ENCODE results near the gene CSRP2. TPM values are rescaled to one million over a fixed set of nuclear protein-coding genes. Genes with fewer than 3 reads are reported as not detected.

Gene CSRP2
- total RNA-seq, 1 donor = 64.3 TPM

DNA sequence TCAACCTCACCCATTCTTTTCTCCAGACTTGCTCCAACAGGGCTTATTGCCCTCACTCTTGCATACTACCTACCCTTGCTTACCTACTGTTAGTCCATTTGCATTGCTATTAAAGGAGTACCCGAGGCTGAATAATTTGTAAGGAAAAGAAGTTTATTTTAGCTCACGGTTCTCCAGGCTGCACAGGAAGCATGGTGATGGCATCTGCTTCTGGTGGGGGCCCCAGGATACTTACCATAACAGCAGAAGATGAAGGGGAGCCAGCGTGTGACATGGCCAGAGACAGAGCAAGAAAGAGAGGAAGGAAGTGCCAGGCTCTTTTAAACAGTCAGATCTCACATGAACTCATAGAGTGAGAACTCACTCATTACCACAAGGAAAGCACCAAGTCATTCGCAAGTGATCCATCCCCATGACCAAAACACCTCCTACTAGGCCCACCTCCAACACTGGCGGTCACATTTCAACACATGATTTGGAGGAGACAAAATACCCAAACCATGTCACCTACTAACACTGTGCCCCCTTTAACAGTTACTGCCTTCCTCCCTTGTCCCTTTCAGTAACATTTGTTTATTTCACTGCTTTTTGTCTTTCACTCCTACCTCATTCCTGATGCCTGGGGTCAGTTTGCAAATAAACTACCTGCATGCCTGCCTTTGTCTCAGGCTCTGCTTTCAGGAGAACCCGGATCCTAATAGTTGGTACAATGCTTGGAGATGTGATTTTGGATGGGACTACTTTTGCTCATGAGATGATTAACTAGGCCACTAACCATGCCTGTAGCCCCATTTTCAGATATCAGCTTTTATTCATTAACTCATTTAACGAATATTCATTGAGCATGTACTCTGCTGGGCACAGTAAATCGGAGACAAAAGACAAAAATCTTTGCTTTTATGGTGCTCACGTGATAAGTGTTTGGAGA is 41.6 kb upstream of the CSRP2 start:
- no peak overlapping the region for H3K4me3 ChIP-seq (ENCODE audit: low read depth, low read length)
- DNase-seq (ENCODE audit: low read depth) = no peak
- no peak for TF ChIP-seq CTCF (IDR thresholded peaks at IDR 0.05; ENCODE audit: insufficient read depth, low read depth, low read length)

DNA sequence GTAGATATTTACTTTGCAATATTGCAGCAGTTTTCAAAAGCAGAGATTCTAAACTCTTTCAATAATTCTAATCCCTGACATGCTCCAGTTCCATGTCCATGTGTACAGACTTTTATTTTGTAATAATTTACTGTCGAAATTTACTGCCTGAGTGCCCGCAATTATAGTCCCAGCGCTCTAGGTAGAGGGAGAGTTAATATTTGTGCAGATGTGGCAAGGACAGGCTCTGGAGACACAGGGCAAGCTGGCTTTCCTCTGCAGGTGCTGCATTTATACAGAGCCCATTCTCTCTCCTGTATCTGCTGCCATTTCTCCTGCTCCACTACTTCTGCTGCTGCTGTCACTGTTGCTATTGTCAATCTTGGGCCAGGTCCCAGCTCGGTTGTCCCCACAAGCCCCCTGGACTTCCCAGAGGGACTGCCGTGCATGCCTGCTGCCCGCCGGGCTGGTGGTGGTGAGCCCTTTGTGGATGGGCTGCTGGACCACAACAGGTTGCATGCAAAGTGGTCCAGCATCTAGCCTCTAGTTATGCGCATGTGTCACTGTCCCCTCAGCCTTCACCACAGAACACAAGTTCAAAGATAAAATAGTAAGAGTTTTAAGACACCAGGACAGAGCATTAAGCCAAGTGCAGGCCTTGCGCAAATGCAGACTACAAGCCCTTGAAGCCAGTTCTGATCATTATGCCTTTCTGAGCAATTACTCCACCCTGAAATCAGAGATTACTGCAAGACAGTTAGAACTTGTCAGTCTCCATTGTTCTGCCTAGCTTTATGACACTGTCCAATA is 40.8 kb upstream of the CSRP2 start:
- no peak overlapping the region for H3K4me3 ChIP-seq (ENCODE audit: low read depth, low read length)
- DNase-seq (ENCODE audit: low read depth) = no peak
- no peak for TF ChIP-seq CTCF (IDR thresholded peaks at IDR 0.05; ENCODE audit: insufficient read depth, low read depth, low read length)

DNA sequence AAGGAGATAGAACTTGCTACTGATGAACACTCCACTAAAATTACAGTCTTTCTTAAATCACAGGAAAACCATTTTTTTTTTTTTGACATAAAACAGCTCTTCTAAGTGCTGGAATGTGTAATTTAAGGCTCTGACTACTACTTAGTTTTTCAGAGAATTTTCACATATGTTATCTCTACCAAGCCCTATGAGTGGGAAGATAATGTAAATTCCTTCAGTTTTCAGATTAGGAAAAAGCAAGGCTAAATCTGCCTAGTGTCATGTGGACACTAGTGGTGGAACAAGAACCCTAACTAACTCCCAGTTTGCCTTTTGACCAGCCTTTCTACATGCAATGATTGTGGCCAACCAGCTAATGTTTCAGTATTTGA is 37.3 kb upstream of the CSRP2 start:
- no peak for TF ChIP-seq CTCF (IDR thresholded peaks at IDR 0.05; ENCODE audit: insufficient read depth, low read depth, low read length)
- no peak overlapping the region for H3K4me3 ChIP-seq (ENCODE audit: low read depth, low read length)
- DNase-seq (ENCODE audit: low read depth) = peak; percentile 28

DNA sequence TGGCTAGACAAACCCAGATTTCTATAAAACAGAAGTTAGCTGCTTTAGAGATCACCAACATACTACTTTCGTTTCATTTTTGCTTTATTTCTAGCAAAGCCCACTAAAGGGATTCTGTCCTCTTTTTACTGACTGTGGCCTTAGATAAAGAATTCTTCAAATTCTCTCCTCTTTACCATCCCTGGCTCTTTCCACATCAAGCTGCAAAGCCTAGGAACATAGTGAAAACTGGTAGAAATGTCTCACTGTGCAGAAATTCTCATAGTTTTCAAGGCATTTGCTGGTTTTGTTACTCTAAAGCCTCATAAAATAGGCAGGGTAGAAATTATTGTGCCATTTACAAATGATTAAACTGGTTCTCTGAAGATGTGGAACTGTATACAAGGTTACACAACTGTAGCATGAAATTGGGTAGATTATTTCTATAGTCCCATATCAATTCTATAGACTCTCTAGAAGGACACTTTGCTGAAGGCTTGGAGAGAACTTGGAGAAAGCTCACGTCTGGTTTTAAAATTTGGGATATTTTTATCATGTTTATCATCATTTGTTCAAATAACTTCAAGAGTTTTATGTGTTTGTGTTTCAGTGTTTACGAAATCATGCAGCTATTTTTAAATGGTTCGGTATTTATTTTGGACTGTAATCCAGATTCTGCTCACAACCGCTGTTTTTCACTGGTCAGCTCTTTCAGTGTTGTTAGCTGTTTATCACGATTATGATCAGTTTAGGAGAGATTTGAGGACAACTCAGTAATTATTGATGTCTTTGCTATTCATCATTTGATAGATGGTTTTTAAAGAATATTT is 36.7 kb upstream of the CSRP2 start:
- DNase-seq (ENCODE audit: low read depth) = peak; percentile 68
- TF ChIP-seq CTCF (IDR thresholded peaks at IDR 0.05; ENCODE audit: insufficient read depth, low read depth, low read length) = no peak
- no peak overlapping the region for H3K4me3 ChIP-seq (ENCODE audit: low read depth, low read length)

DNA sequence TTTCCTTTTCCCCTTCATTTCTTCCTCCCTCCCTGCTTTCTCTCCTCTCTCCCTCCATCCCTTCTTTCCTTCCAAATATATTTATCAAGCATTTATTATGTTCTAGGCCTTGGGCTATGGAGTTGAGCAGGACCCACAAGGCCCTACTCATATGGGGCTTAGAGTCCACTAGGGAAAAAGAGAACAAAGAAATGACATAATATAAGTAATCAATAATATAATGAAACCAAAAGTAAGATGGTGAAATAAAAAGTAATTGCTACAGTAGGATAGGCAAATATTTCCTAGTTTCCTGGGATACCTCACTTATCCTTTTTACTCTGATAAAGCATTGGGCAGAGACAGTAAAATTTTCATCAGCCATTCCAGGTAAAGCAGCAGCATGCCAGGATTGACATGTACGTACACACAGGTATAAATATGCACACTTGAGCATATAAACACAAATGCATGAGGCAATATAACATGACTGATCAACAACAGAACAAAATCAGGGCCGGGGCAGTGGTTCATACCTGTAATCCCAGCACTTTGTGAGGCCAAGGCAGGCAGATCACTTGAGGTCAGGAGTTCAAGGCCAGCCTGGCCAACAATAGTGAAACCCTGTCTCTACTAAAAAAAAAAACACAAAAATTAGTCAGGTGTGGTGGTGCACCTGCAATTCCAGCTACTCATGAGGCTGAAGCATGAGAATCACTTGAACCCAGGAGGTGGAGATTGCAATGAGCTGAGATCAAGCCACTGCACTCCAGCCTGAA is 35.5 kb upstream of the CSRP2 start:
- no peak for TF ChIP-seq CTCF (IDR thresholded peaks at IDR 0.05; ENCODE audit: insufficient read depth, low read depth, low read length)
- no peak for DNase-seq (ENCODE audit: low read depth)
- H3K4me3 ChIP-seq (ENCODE audit: low read depth, low read length) = no peak overlapping the region

DNA sequence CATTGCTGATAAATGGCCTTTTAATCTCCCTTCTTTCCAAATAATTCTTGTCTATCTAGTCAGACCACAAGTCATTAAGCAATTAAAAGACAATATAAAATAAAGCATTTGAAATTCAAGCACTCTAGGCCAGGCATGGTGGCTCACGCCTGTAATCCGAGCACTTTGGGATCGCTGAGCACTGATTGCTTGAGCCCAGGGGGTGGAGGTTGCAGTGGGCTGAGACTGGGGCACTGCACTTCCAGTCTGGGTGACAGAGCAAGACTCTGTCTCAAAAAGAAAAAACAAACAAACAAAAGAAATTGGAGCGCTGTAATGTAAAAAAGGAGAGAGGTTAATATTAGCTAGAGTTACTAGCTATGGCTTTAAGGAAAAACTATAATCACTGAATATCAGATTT is 30.5 kb upstream of the CSRP2 start:
- no peak overlapping the region for H3K4me3 ChIP-seq (ENCODE audit: low read depth, low read length)
- DNase-seq (ENCODE audit: low read depth) = no peak
- no peak for TF ChIP-seq CTCF (IDR thresholded peaks at IDR 0.05; ENCODE audit: insufficient read depth, low read depth, low read length)
